HG02571 (cell line): Measurements from ENCODE around the gene CMTM5.
"Not testable (repeated sequence)": the region's sequence is repeated elsewhere in the genome, so short reads cannot be mapped to it uniquely, and the experiment has no call there.

Experiments used
- ATAC-seq: cut with Tn5 transposase; IDR thresholded peaks from one replicate; pipeline ENCODE4 v1.9.1; 2021; ENCODE audit warnings: mild to moderate bottlenecking, moderate library complexity; ENCODE audit not compliant: unreplicated experiment

CMTM5 gene

DNA sequence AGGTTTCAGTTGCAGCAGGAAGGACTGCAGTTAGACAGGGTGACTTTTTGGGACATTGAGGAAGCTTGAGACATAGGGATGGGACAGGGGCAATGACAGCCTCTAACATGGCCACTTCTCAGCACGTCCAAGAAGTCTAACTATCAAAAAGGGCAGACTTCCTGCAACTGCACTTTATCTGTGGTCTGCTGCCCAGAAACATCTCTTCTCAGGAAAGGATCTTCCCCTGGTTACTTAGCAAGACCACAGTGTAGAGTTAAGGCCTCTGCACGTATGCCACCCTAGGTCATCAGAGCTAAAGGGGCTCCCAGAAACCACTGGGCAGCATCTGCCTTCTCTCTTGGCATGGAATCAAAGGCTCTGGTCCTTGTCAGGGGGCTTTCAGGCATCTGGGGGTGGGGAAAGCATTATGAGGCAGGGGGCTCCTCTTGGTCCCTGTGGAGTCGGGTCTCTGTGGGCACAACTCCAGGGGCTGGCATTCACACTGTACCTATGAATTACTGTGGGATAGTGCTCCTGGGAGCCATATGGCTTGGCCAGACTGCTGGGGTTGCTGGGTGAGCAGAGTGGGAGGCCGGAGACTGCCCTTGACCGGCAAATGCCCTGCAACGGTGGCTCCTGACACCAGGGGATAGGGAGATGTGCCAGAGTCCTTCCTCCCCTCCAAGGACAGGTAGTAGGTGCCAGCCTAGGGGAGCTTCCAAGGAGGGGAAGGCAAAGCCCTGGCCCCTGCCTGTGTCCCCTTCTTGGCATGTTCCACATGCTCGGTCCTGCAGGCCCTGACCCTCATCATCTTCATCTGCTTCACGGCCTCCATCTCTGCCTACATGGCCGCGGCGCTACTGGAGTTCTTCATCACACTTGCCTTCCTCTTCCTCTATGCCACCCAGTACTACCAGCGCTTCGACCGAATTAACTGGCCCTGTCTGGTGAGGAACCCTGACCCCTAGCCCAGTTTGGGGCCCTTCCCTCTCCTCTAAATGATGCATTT lies 1.0 kb downstream of the CMTM5 start:
- ATAC-seq, result no peak

DNA sequence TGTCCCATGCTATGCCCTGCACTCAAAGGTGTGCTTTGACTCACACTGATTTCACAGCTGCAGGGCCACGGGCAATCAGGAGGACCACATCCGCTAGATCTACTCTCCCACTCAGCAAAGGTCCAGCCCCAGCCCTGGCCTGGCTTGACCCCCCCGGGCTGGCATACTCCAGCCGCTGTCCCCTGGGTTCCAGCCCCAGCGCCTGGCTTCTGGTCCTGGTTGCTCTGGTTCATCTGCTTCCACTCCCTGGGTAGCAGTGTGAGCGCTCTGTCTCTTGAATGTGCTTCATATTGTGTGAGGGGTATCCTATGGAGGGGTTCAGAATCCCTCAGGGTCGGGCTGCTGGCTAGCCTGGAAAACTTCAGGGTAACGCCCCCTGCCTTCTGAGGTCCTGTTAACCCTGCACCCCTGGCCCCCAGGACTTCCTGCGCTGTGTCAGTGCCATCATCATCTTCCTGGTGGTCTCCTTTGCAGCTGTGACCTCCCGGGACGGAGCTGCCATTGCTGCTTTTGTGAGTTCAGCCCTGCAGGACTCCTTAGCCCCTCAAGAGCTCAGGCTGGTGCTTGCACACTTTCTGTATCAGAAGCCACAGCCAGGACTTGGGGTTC lies 1.9 kb downstream of the CMTM5 start:
- no peak for ATAC-seq

DNA sequence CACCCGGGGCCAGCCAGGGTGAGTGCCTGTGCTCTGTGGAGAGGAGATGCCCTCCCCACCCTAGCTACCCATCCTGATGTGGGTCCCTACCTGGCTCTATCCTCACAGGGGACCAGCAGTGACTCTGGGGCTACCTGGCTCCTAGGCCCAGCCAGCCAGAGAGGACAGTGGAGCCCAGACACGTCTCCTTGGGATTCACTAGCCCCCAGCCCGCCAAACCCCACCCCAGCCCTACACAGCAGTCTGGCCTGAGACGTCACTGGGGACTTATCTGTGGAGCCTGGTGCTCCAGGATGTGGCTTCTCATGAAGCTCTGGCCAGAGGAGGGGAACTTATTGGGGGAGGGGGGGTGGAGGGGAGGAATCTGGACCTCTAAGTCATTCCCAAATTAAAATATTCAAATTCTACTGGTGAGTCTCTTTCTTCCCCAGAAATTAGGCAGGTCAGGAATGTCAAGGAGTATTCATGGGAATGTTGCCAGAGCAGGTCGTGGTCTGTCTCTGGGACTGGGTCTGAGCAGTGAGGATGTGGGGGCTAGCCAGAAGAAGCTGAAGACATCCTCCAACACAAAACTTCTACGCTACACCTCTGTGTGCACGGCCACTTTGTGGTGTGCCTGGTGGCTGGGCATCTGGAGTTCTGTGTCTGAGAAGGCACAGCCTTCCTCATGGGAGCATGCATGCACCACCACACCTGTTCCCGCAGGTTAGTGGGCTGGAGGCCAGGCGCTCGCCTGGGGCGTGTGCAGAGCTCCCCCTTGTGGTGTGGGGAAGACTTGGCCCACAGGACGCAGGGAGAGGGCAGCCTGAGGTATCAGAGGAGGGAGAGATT lies 2.7 kb downstream of the CMTM5 start:
- ATAC-seq, result no peak

DNA sequence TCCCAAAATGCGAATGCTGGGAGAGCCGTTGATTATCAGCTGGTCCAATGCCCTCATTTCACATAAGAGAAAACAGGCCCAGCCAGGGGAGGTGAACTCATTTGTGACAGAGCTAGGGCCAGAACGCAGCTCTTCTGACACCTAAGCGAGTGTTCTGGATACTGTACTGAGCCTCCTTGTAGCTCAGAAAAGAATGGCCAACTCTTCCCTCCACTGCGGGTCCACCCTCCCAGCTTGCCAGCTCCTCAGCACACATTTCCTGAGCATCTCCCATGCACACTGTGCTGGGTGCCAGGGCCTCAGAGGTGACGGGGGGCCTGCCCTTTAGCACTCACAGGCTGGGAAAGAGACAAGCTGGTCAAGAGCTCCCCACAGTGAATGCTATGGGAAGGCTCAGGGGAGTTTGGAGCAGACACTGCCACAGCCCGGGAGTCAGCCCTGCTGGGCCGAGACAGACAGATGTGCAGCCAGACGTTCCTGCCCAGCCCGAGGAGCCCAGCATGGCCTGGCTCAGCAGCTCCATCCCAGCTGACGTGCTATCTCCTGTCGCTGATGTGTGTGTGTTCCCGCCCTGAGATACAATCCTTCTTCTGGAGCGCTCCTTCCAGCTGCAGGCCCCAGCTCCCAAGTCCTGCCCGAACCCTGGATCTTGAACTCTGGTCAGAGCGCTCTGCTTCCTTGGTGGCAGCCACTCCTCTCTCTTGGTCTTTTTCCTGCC lies 3.5 kb downstream of the CMTM5 start:
- ATAC-seq, result no peak

DNA sequence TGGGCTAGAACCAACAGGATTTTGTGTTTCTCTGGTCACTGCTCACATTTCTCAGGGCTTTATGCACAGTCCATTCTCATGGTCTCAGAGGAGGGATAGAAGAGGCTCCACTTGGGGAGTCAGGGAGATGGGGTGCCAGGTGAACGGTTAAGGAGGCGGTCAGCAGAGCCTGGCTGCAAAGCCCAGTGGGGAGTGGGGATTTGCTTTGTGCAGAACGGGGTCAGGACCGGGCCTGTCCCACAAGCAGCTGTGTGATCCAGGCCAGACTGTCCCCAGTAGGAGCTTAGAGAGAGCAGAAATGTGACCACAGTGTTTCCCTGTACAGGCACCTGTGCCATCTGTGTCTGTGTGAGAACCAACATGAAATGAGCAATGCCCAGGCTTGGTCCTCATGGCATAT lies 4.1 kb downstream of the CMTM5 start:
- ATAC-seq, result no peak

DNA sequence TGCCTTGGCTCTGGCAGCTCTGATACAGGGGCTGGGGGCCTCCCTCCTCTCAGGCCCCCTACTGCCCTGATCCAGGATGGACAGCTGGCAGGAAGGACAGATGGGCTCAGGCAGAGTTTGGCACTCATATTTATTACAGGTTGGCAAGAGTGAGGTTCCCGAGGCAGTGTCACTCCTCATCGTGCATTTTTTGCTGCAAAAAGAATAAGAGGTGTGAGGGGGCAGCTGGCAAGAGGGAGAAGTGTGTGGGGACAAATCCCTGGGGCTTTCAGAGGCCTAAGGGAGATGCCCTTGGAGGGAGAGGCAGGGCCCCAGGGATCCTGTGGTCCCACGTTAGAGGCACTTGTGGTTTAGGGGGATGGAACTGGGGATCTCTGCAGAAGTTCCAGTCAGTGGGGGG lies 5.0 kb downstream of the CMTM5 start:
- no peak for ATAC-seq

DNA sequence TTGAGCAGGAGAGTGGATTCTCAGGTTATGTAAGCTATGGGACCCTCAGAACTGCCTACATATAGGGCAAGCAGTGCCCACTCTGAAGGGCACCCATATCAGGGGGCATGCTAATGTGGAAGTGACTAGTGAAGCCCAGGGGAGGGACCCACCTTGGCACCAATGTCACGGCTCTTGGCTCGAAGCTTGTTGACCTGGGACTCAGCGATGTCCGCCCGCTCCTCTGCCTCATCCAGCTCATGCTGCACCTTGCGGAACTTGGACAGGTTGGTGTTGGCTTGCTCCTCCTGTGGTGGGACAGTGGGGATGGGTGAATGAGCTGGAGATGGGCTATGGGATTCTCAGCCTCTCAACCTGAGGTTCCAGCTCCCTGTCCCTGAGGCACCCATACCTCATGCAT lies 5.4 kb downstream of the CMTM5 start:
- ATAC-seq, result no peak

DNA sequence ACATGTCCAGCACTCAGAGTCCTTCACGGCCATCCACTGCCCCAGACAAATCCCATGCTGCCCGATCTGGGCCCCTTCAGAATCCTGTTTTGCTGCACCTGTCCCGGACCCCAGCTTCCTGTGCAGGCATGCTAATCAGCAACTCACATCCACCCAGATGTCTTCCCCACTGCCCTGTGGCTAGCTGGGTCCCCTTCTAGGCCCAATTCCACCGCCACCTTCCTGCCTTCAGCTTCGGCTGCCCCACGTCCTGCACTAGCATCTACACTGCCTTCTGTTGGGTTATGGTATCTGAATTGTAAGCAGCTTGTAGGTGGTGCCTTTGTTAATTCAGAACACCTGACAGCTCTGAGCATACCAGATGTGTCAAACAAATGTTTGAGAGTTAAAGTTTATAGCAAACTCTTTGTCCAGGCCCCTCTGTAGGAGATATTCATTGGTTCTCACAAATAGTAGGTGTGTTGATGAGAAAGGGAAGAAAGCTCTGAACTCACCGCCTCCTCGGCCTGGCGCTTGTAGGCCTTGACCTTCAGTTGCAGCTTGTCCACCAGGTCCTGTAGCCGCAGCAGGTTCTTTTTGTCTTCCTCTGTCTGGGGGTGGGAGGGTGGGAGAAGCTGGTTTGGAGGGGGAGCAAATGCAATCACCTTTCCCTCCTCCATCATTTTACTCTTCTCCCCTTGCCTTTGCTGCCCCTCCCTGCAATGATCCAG lies 6.0 kb downstream of the CMTM5 start:
- no peak for ATAC-seq

DNA sequence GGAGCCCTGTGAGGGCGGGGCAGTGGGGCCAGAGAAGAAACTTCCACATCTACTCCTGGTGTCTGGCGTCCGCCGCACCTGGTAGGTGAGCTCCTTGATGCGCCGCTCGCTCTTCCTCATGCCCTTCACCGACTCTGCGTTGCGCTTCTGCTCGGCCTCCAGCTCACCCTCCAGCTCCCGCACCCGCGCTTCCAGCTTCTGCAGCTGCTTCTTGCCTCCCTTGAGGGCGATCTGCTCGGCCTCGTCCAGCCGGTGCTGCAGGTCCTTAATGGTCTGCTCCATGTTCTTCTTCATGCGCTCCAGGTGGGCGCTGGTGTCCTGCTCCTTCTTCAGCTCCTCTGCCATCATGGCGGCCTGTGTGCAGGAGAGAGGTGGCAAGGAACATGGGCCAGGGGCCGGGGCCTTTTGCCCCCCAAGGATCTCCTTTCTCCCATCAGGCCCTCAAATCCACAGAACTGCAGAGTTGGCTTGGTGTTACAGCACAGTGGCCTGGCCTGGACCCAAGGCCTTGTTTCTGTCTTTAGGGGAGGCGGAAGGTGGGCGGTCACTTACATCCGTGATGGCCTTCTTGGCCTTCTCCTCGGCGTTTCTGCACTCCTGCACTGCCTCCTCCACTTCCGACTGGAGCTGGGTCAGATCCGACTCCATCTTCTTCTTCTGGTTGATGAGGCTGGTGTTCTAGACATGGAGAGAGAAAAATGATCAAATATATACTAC lies 7.7 kb downstream of the CMTM5 start:
- no peak for ATAC-seq

DNA sequence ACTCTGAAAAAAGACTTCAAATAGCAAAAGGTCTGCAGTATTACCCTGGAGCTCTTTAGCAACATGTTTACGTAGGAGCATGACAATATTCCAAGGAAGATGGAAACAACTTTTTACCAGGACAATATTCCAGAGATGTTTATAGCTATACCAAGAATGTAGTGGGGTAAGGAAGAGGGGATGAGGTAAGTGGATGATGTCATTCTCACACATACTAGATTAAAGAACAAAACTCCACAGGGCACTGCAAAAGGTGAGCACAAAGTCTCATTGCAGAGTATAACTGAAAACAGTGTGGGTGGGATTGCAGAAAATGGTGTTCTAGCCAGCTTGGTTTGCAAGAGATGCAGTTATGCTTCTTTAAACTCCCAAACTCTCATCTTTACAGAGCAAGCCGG lies 8.4 kb downstream of the CMTM5 start:
- no peak for ATAC-seq

DNA sequence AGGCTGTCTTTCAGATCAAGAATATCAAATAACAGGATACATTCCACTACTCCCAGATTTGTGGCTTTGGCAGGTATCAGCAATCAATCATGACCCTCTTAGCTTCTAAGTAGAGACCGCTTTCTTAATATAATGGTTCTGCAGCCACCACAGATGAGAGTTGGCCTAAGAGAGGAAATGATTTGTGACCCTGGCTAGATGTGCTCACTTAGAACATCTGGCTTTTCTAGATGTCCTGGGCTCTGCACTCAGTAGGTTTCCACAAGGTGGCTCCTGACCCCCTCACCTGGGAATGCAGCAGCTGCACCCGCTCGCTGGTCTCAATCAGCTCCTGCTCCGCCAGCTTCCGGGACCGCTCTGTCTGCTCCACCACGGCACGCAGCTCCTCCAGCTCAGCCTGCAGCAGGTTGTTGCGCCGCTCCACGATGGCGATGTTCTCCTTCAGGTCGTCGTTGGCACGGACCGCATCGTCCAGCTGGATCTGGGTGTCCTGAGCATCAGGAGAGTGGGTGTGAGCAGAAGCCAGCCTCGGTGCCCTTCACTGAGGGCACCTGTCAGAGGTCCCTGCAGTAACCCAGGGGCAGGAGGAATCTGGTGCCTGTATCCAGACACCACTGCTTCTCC lies 8.9 kb downstream of the CMTM5 start:
- no peak for ATAC-seq

DNA sequence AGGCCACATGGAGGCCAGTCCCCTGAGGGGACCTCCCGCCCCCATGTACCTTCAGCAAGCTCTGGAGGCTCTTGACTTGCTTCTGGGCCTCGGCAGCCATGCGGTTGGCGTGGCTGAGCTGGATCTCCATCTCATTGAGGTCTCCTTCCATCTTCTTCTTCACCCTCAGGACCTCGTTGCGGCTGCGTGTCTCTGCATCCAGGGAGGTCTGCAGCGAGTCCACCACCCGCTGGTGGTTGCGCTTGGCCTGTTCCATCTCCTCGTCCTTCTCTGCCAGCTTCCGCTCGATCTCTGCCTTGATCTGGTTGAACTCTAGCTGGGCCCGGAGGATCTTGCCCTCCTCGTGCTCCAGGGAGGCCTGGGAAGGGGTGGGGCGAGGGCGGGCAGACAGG lies 9.4 kb downstream of the CMTM5 start:
- not testable (repeated sequence) for ATAC-seq

DNA sequence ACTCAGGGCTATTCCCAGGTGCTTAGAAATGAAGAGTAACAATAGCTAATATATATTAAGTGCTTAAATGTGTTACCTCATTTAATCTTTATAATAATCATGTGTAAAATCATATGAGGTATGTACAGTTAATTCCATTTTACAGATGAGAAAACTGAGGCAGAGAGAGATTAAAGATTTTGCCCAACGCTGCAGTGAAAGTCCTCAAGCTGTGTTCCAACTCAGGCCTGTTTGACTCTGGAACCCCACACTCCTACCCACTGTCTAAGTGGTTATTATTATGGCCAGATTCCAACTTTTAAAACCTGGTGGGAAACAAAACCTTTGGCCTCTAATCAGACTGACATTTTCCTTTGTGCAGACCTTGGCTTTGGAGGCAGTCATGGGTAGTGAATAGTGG lies 10.2 kb downstream of the CMTM5 start:
- no peak for ATAC-seq

DNA sequence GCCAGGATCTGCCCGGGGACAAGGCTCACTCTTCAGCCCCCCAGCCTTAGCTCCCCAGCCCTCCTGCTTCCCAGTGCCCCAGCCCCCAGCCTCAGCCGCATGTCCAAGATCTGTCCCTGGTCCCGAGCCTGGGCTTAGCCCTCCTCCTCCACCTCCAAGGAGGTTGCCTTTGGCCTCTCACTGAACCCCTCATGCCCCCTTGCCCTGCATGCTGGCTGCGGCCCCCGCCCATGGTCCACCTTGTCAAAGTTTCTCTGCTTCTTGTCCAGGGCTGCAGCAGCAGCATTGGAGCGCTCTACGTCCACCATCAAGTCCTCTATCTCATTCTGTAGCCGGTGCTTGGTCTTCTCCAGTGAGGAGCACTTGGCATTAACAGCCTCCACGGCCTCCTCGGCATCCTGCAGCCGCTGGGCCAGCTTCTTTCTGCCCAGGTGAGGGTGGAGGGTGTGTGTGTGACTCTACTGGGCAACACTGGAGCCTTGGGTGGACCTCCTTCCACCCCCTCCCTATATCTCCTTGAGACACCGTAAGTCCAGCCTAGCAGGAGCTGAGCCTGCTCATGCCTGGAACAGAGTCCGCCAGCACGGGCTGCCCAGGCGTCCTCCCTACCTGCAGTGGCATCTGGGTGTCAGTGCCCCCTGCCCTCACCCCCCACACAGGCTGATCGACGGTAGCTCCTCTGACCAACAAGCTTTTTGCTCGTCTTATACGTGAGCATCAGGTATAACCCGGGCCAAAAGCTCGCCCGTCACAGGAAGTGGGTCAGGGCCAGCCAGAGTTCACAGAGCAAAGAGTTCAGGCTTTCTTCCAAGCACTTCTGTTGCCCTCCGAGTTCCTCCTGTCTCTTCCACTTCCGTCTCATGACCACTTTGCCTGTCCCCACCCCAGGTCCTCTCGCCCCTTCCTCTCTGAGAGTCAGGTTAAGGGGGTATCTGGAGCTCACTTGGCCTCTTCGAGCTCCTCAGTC lies 11.4 kb downstream of the CMTM5 start:
- no peak for ATAC-seq

DNA sequence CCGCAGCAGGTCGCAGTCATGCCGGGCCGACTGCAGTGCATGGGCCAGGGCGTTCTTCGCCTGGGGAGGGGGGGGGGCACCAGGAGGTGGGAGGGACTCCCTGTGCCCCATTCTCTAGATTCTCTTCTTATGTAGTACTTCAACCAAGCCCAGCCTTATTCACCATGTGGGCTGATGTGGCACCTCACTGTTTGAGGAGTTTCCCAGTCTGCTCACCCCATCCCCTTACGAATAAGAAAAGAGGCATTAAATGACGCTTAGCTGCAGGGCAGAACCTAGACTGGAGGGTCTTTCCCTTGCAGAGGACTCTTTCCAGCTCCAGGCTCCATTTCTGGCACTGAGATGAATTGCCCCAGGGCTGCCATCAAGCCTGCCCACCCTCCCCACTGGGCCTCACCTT lies 12.2 kb downstream of the CMTM5 start:
- ATAC-seq, result no peak

DNA sequence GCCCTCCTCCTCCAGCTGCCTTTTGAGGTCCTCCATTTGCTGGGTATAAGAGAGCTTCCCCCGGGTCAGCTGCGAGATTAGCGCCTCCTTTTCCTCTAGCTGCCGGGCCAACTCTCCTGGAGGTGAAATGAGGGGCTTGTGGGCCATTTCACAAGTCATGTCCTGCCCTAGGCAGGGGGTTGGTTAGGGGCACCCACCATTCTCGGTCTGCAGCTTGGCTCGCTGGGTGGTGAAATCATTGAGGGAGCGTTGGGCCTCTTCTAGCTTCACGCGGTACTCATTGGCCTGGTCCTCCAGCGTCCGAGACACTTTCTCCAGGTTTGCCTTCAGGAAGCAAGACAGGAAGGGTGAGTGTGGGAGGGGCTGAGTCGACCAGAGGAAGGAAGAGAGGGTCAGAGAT lies 12.6 kb downstream of the CMTM5 start:
- no peak for ATAC-seq

DNA sequence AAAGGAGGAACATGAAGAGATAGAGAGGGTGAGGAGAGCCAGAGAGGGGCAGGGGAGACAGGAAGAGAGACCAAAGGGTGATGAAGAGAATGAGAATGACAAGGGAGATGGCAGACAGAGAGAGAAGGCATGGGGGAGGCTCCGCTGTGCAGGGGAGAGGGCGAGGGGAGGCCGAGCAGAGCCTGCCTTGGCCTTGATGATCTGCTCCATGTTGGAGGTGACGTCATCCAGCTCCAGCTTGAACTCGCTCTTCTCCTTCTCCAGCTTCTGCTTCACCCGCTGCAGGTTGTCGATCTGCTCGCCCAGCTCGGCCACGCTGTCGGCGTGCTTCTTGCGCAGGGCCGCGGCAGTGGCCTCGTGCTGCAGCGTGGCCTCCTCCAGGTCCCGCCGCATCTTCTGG lies 13.0 kb downstream of the CMTM5 start:
- ATAC-seq, result not testable (repeated sequence)

DNA sequence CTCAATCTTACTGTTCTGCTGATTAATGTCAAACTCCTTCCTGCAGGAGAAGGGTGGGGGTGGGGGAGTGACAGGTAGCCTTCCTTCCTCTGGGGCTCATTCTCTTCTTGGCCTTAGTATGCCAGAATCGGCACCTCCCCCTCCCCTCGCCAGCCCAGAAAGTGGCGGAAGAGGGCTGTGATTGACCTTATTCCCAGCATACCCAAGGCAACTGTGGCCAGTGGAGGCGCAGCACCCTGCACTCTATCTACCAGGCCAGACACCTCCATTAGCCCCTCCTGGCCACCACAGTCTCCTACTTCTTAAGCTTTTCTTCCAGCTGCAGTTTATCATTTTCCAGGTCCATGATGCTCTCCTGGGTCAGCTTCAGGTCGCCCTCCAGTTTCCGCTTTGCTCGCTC lies 15.8 kb downstream of the CMTM5 start:
- no peak for ATAC-seq
